SHP77 (cell line): ENCODE data around the gene HNRNPL.
"Not testable (repeated sequence)": the region's sequence is repeated elsewhere in the genome, so short reads cannot be mapped to it uniquely, and the experiment has no call there.

Experiments
- DNase-seq, 2 experiments: peaks; one replicate each; lab custom pipeline; 2025; lab: John Stamatoyannopoulos, UW

HNRNPL gene

GRCh38 chr19:38849860-38850435 is at the start of gene HNRNPL:
Gene HNRNPL, minus strand, starts transcription at chr19:38849986. Its CDS starts 20 bp downstream, at chr19:38849966.
- DNase-seq: peak; percentile 100

- DNase-seq: no peak
Observed at GRCh38 chr19:38898788-38899446, 49.1 kb upstream of the HNRNPL start.

DNA sequence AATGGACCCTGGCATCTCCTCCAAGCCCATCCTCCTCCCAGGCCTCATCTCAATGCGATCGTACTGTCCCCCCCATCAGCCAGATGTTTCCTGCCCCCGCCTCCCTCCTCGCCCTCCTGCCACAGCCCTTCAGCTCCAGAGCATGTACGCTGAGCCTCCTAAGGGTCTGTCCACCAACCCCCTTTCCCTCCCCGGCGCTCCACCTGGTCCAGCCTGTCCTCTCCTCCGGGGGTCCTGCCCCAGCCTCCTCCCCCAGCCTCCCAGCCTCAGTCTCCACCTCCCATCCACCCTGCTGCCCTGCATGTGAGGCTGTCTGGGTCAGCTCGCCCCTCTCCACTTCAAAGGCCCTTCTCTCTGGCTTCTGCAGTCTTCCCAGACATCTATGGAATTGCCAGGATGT is 45.2 kb upstream of the HNRNPL start:
- no peak for DNase-seq

GRCh38 chr19:38893341-38893771 is 43.6 kb upstream of the HNRNPL start:
- DNase-seq: no peak

DNA sequence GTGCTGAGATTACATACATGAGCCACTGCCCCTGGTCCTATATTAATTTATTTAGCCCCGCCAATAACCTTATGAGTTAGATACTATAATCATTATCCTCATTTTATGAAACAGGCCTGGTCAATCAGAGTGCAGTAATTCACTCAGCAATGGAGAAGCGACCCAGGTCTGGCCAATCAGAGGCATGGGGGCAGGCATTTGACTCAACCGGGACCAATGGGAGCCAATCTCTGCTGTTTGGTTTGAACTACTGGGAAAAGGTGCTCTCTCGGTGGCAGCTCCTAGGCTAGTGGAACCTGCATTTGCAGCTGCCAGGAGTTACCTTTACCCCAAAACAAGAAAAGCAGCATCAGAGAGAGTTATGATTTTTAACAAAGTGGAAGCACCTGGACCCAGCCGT is 43.1 kb upstream of the HNRNPL start:
- peak; percentile 77 to 80 for DNase-seq

DNA sequence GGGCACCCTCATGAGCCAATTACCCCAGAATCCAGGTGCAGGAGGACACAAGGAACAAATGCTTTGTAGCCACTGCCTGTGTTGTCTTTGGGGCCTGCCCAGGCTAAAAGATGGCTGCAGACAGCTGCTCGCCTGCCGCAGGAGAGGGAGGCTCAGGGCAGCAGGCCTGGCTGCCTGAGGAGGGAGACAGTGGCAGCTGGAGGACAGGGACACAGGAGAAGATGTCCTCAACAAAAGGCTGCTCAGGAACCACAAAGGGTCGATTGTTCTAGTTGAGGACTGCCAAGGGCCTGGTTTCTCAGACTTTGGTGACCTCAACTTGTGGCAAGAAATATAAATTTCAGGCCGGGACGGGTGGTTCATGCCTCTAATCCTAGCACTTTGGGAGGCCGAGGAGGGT is 42.0 kb upstream of the HNRNPL start:
- peak in 1 of 2 experiments; percentile 30 for DNase-seq

- no peak for DNase-seq
Observed at GRCh38 chr19:38890686-38891085, 40.9 kb upstream of the HNRNPL start.

DNA sequence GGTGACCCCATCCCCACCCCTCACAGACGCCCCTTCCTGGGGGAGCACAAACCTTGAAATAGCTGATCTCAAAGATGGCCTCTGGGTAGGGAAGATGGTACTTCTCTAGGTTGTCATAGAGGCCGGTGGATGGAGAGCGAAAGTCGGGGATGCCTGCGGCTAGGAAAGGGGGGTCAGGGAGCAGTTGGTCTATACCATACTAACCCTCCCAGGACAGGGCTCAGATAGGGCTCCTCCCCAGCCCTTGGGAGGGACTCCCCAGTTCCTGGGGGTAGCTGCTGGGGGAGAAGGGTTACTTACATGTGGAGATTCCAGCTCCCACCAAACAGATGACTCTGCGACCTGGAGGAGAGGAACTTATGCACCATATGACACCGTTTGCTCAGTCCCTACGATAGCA is 40.0 kb upstream of the HNRNPL start:
- no peak for DNase-seq

- DNase-seq: no peak
Observed at GRCh38 chr19:38888876-38889275, 39.1 kb upstream of the HNRNPL start.

- not testable (repeated sequence) for DNase-seq
Observed at GRCh38 chr19:38884691-38885090, 34.9 kb upstream of the HNRNPL start.

DNA sequence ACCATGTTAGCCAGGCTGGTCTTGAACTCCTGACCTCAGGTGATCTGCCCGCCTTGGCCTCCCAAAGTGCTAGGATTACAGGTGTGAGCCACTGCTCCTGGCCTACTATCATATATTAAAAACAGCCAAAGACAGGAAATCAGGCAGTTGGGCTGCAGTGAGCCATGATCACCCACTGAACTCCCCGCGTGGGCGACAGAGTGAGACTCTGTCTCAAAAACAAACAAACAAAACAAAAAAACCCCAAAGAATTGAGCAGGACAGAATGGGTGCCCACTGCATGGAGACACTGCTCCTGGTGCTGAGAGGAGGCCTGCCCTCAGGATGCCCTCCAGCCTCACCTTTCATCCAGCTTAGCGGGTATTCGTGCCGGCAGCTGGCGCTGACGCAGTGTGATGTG is 33.5 kb upstream of the HNRNPL start:
- DNase-seq: no peak

- no peak for DNase-seq
Observed at GRCh38 chr19:38880882-38881609, 31.3 kb upstream of the HNRNPL start.

GRCh38 chr19:38880076-38880881 is 30.5 kb upstream of the HNRNPL start:
- no peak for DNase-seq

DNA sequence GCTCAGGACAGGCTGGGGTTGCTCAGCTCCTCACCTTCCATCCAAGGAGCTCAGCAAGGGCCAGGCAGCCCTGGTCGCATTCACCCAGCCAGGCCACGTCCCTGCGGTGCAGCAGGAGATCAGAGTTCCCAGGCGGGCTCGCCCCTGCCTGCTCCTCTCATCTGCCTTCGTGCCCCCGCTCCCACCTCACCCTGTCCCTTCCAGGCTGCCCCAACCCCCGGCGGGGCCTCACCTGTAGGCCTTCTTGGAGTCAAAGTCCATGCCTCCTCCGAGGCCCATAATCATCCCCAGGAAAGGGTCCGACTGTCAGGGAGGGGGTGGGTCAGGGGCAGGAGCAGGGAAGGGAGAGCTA is 29.6 kb upstream of the HNRNPL start:
- no peak for DNase-seq

GRCh38 chr19:38878575-38879399 is 29.0 kb upstream of the HNRNPL start:
- no peak for DNase-seq

DNA sequence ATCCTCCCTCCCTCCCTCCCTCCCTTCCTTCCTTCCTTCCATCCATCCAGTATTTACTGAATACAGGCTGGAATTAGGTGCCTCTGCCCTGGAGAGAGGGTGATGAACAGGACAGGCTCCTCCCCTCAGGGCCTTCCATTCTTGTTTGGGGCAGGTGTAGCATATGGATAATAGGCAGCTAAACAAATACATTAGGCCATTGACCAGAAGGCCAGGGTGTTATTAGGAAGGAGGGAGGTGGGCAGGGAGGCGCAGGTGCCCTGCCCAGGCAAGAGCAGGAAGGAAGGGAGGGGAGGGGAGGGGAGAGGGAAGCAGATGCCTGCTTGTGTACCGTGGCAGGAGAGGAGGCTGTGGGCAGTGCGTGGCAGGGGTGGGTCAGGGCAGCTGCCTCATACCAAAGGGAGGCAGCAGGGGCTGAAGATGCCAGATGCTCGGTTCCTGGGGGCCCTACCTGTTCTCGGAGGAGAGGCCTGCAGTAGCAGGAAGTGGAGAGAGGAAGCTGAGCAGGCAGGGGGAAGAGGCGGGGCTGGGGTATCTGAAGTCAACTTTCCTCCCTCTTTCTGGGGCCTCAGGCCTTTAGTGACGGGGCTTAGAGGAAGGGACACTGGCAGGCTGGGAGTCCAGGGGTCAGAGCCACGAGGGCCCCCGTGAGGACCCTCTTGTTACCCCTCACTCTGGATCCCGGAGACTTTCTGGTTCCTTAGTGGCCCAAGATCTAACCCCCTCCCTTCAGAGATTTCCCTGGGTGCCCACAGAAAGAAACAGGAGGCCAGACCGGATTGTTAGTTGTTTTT is 28.2 kb upstream of the HNRNPL start, which contains the start of gene RINL:
Gene RINL (minus strand): TSS at position 495 of the 794 bp plus-strand sequence. CDS start 1,533 bp downstream, outside the sequence.
- peak; percentile 99 for DNase-seq

GRCh38 chr19:38875656-38876395 is 26.0 kb upstream of the HNRNPL start:
- peak; percentile 61 to 82 for DNase-seq

GRCh38 chr19:38873400-38873799 is 23.6 kb upstream of the HNRNPL start:
- DNase-seq: not testable (repeated sequence)

GRCh38 chr19:38870612-38871011 is 20.8 kb upstream of the HNRNPL start:
- DNase-seq: no peak
